Stimulated activated CD8-positive, alpha-beta memory T cell treated with anti-CD3 and anti-CD28 coated beads, Interleukin-15, amount 100 ng/mL, for 24 hours (primary cell): ENCODE measurements around the gene ANKRD29.
"Not testable (repeated sequence)": the region's sequence is repeated elsewhere in the genome, so short reads cannot be mapped to it uniquely, and the experiment has no call there.

Source experiments
- DNase-seq: peaks from one replicate; pipeline ENCODE4 v3.0.0-alpha.2; 2020; ENCODE audit warnings: low read depth

Gene ANKRD29

DNA sequence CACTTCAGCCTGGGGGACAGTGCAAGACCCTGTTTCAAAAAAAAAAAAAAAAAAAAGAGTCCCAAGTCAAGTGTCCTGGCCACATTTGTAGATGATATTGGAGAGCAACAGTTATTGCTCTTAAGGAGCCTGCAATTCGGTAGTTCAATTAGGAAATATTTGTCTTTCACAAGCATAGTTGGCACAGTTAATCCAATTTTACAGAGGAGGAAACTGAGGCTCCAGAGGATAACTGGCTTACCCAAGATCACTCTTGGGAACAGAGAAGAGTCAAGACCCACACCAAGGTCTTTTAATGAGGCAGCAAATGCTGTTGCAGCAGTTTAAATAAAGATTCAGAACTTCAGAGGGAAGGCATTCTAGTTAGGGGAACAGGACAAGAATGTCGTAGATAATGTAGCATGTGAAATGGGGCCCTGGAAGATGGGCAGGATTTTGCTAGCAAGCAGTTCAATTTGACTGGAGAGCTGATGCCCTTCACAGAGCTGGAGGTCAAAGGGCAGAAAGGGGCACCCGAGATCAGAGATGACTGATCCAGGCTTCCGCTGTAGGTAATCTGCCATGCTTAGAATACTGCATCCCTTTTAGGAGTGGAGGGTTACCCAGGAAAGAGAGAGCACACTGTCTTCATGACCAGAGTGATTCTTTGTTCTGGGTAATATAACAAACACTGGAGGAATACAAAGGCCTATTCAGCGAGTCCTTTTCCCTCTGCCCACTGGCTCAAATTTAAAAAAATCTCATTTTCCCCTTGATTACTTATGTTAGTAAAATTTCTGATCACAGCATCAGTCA lies 79.4 kb downstream of the ANKRD29 start:
- no peak for DNase-seq

DNA sequence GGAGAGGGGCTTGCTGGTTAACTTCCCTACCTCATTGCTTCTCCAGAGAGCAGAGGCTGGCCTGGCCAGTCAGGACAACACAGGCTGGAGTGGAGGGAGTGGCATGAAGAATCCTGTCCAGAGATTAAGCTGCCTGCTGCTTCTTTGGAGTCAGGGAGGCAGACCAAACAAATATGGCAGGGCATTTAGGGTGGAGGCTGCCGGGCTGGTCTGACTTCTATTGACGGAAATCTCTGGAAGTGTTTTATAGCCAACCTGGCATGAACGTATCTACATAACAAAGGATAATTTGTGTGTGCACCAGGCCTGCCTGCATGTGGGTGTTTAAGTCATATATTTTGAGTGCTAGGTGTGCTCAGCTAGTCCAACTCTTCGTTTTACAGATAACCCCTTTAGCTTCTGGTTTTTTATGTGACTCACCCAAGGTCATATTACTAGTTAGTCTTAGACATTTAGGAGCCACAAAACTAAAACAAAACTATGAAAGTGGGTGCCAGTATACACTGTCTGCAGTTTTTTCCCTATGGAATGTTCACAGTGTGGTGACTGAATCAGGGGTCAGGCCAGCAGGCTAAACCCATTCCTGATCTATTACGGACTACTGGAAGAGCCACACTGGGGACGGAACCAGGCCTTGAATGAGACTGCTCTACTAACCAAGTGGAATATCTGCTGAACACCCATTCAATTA lies 81.9 kb downstream of the ANKRD29 start:
- no peak for DNase-seq

DNA sequence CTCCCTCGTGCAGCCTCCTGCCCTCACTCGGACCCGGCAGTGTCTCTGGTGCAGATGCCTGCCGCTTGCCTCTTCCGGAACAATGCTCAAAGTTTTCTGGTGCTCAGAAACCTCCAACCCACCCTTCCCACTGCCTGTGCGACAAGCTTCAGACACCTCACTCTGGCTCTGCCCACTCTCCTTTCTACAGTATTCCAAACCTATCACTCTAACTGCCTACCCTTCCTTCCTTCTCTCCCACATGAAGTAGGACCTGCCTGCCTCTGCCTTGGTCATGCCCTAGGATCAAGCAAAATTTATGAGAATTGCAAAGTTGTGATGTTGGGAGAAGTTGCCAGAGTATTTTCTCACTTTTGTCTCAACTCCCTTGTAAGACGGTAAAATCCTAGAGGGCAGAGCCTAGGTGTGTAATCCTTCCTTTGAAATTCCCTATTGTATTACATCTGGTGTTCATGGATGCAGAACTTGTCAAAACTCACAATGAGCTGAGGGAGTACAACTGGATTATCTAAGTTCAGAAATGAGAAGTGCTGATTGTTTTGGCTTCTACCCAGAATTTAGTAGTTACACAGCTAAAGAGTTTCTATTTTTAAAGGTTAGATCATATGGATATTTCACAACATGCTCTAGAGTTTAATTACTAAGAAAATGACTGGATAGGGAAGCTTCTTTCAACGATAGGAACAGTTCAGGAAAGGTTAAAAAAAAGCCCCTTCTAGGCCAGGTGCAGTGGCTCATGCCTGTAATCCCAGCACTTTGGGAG lies 83.6 kb downstream of the ANKRD29 start:
- no peak for DNase-seq

DNA sequence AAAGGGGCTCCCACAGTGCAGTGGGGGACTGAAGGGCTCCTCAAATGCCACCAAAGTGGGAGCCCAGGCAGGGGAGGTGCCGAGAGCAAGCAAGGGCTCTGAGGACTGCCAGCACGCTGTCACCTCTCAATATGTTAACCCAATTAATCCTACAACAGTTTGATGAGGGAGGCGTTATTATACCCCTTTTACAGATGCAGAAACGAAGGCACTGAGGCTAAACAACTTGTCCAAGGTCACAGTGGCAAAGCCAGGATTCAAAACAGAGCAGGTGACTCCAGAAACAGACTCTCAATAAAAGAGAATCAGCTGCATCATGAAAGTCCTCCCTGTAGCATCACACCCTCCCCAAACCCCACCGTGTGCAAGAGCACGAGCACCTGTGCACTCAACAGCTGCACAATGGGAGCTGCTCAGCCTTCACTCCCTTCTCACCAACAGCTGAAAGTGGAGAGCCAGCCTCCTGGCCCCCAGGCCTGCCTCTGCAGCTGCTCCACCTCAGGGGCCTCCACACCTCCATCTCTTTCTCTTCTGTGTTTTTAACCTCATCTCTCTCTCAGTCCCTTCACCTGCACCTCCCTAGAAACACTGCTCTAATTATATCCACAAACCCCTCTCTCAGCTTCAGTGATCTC lies 84.5 kb downstream of the ANKRD29 start:
- DNase-seq = no peak

DNA sequence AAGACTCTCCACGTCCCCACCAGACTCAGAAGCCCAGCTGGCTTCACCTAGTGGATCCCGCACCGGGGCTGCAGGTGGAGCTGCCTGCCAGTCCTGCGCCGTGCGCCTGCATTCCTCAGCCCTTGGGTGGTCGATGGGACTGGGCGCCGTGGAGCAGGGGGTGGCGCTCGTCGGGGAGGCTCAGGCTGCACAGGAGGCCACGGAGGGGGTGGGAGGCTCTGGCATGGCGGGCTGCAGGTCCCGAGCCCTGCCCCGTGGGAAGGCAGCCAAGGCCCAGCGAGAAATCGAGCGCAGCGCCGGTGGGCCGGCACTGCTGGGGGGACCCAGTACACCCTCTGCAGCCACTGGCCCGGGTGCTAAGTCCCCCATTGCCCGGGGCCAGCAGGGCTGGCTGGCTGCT lies 85.2 kb downstream of the ANKRD29 start:
- DNase-seq = not testable (repeated sequence)

DNA sequence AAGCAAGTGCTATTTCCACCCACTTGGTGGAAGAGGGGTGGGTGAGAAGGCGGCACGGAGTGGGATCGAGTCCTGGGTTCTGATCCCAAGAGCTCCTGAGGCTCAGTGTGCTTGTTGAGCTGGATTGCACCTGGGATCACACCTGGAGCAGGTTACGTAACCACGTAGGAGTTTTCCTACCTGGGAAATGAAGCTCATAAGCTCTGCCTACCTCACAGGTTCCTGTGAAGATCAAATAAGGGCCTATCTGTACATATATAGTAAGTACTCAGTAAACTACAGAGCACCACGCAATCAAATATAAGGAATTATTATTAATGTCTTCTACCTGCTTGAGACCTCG lies 87.4 kb downstream of the ANKRD29 start:
- no peak for DNase-seq

DNA sequence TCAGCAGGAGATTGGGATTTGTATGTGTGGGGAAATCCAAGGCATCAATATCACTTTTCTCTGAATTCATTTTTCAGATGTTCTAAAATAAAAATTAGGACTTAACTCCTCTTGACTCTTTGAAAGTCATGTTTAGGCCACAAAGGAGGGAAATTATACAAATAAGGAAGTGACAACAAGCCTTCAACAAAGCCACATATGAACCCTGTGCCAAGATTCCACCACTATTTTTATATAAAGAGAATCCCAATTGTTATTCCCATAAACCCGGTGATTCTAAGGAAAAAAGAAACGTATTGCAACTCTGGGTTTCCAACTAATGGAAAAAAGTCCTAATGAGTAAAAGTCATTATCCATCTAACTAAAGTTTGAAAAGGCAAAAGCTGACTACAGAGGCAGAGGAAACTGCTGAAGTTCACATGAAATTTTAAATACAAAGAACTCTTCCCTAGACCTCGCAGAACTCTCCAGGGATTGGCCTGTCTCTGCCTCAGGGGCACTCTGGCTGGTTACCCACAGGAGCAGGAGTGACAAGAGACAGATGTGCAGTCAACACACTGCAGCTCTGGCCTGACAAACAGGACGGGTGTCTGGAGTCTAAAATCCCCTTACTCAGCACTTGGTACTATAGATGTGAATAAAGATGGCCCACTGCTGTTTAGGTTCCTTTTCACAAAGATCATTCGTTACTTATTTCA lies 88.0 kb downstream of the ANKRD29 start:
- DNase-seq = no peak

DNA sequence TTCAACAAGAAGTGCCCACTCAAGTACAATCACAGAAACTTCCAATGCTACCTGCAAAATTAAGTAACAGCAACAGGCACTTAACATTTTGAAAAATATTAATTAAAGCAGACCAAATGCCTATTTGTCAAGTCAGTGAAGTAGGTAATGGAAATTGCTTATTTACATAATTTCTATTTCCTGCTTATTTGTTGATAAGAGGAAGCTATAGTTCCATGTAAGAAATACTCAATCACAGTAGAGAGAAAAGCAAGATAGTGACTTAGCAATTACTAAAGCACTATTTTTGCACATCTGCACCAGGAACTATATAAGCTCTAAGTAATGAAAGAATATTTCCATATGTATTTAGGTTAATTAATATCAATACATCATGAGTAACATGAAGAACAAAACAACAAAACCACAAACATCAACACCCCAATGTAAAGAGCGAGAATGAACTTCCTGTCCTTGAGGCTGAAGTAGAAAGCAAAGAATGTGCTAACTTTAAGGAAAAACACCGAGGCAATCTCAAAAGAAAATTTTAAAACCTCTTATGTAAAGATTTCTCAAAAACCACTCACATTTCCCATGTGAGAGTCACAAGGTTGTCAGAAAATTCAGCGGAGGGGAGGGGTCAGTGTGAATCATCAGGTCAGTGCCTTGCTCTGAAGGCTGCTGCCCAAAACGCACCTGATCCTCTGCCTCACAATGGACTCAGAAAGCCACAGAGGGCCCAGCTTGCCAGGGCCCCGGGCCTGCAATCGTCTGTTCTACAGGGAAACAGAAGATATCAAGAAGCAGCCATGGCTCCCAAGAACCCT lies 88.9 kb downstream of the ANKRD29 start:
- no peak for DNase-seq

DNA sequence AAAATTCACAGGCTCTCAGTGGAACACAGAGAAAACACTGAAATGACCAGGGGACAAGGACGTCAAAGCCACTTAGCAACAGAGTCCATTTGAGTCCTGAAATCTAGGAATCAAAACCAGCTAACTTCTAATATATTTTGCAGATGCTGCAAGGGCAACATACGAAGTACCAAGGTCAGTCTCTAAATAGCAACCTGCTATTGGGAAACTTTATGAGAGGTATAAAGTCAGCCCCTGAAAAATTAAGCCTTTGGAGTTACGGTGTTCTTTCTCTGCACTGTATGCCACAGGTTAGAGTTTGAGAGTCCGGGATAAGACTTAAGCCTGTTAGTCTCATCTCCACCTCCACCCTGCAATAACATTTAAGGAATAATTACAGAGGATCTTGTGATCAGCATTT lies 89.7 kb downstream of the ANKRD29 start:
- DNase-seq = no peak

DNA sequence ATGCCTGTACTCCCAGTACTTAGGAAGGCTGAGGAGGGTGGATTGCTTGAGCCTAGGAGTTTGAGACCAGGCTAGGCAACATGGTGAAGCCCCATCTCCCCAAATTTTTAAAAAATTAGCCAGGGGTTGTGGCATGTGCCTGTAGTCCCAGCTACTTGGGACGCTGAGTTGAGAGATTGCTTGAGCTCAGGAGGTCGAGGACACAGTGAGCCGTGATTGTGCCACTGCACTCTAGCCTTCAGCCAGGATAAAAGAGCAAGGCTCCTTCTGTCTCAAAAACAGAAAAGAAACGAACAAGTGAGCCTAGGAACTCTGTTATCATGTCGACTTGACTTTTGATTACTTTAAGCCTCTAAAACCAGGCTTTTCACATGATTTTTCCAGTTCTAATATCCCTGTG lies 90.1 kb downstream of the ANKRD29 start:
- no peak for DNase-seq

DNA sequence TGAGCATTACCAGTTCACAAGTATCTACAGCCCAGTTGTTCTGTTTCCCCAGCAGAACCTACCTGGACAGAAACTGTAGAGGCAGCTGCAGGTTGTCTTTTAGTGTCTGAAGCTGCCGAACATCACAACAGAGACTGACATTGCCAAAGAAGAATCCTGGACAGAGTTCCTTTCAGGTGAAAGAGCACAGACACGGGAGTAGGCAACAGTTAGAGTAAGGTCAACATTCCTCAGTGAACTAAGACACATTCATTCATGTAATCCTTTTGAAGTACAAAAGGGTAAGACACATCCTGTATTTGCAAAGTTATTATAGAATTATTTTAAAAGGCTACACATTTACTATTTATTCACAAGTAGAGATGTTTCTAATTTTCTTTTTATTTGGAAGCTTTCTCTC lies 90.7 kb downstream of the ANKRD29 start:
- no peak for DNase-seq

DNA sequence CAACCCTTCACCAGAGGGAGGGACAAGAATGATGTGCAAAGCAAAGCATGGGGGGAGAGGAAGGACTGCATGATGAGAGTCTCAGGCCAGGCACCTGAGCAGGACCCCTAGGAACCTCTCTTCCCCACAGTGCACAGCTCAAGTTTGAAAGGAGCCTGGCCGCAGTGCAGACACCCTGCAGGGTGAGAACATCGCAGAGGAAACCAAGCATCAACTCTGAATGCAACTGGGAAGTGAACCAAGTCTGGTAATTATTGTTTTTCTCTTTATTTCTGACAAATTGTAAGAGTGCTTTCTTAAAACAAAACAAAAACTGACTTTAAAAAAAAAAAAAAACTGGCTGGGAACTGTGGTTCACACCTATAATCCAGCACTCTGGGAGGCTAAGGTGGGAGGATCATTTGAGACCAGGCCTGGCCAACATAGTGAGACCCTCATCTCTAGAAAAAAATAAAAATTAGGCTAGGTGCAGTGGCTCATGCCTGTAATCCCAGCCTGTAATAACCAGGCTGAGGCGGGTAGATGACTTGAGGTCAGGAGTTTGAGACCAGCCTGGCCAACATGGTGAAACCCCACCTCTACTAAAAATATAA lies 91.7 kb downstream of the ANKRD29 start:
- DNase-seq = no peak

DNA sequence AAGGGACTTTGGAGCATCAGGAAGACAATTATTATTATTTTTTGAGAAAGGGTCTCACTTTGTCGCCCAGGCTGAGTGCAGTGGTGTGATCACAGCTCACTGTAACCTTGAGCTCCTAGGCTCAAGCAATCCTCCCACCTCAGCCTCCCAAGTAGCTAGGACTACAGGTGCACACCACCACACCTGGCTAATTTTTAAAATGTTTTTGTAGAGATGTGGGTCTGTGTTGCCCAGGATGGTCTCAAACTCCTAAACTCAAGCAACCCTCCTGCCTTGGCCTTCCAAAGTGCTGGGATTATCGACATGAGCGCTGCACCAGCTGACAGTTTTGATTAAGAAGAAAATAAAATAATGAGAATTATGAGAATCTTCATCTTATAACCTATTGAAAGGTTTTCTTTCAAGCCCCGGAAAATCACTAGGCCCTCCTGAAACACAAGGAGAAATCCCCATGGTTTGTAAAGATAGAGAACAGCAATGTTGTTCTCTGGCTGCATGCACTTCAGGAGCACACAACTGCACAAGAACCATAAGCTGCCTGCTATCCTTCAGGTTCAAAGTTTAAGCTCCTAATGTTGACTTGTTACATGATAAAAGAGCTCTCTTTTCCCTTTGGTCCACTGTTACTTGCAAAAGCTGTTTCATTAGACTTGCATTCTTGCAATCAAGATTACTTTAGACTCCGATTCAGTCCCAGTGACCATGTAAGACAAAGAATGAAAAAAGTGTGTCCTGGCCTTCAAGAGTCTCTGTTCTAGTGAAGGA lies 93.2 kb downstream of the ANKRD29 start:
- DNase-seq = no peak

DNA sequence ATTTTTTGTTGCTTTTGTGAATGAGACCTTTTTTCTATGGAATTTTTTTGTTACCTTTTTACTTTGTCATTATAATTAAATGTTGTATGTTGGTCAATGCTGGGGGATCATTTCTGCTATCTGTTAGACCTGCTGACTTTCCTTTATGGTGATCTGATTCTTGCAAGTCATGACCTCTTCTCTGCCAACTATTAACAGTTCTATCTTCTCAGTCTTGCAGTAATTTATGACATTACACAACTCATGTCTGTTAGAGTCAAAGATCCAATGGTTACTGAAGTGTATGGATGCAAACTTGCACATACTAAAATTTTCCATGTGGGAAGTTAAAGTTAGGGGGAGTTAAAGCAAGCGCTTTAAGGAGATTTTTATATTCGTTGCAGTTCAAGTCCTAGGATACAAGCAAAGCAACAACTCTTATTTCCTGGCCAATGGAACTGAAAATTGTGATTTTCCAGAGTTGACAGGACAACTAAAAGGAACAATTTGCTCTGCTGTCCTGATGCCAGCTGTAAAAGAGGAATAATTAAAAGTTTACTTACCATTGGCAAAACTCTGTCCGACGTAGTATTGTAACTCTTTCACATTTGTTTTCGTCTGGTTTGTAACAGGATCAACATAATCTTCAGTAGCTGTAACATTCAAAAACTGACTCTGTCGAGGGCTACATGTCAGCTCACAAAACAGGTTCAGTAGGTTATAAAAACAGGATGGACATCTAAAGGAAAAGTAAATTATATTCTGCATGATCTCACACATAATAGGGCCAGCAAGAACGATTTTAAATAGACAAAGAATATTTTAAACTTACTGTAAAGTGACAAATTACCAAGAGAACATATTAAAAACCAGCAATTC lies 94.2 kb downstream of the ANKRD29 start:
- DNase-seq = no peak

DNA sequence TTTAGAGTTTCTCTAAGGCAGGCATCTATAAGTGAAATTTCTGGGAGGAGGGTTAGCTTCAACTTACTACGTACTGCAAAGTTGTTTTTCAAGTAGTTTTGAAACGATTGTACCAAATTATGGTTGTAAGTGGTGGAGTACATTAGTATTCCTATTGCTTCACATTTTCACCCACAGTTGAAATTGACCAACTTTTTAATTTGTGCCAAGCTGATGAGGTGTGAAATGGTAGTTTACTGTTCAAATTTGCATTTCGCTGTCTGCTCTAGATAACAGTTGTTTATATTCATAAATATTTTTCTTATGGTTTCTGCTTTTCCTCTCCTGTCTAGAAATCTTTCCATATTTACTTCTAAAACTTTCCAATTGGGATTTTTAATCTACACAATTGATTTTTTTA lies 95.0 kb downstream of the ANKRD29 start:
- DNase-seq = no peak

DNA sequence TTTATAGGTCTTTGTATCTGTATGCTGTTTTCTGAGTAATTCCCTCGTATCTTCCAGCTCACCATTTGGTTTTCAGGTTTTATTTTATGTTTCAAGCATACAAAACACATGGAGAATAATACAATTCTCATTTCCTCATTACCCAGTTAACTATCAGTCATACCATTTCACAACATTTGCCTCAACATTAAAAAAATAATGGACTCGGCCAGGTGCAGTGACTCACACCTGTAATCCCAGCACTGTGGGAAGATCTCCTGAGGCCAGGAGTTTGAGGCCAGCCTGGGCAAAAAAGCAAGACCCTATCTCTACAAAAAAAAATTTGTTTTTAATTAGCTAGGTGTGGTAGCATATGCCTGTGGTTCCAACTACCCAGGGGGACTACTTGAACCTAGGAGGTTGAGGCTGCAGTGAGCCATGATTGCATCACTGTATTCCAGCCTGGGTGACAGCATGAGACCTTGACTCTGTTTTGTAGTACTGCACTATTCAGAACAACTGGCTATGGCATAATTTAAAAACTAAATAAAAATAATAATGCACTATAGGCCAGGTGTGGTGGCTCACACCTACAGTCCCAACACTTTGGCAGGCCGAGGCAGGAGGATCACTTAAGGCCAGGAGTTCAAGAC lies 96.7 kb downstream of the ANKRD29 start:
- DNase-seq = no peak

DNA sequence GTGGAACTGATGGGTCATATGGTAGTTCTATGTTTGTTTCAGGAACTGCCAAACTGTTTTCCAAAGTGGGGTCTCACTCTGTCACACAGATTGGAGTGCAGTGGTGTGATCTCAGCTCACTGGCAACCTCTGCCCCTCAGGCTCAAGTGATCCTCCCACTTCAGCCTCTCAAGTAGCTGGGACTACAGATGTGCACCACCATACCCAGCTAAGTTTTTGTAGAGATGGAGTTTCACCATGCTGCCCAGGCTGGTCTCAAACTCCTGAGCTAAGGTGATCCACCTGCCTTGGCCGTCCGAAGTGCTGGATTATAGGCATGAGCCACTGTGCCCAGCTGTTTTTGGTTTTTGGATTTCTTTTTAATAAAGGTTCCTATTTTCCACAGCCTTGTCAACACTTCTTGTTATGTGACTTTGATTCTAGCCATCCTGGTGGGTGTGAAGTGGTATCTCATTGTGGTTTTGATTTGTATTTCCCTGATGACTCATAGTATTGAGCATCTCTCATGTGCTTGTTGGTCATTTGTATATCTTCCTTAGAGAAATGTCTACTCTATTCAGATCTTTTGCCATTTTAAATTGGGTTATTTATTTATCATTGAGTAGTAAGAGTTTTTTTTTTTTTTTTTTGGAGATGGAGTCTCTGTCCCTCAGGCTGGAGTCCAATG lies 99.2 kb downstream of the ANKRD29 start:
- DNase-seq = no peak

DNA sequence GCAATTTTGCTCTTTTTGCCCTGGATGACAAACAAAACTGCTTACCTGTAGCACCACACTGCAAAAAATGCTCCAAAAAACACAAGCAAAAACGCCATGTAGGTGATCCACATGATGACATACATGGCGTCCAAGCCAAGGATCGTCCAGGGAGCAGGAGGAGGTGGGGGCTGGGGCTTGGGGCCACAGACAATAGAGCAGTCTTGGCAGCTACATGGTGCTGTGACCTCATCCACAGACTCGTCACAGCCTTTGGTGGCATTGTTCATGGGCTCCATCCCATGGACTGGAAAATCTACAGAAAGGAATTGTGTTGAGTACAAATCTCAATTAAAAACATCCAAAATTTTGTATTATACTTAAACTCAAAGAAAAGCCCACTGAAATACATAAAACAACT lies 102.5 kb downstream of the ANKRD29 start:
- no peak for DNase-seq
